Mesenchymal stem cell (in vitro differentiated cells and primary cell): ENCODE measurements around the gene SLC24A4.
A peak's percentile ranks its signal among the peaks of the same experiment; 100 is the strongest.

ENCODE experiments used
- DNase-seq: peaks from one replicate; pipeline ENCODE4 v3.0.0-alpha.2; 2013
- H2AFZ ChIP-seq: one replicate; pipeline ENCODE4 v1.6.1; 2013; ENCODE audit warnings: low read depth, mild to moderate bottlenecking, control low read depth, inconsistent platforms, low read length, moderate library complexity
- H2AK5ac ChIP-seq: 2 replicates; pipeline ENCODE4 v1.6.1; 2013; ENCODE audit warnings: low read length, moderate library complexity, mild to moderate bottlenecking, inconsistent platforms; ENCODE audit not compliant: severe bottlenecking
- H2BK120ac ChIP-seq: one replicate; pipeline ENCODE4 v1.6.1; 2013; ENCODE audit warnings: low read depth, mild to moderate bottlenecking, inconsistent platforms, low read length, moderate library complexity
- H2BK12ac ChIP-seq, 2 experiments: one replicate each; pipeline ENCODE4 v1.6.1; 2013; ENCODE audit warnings: inconsistent platforms in 2 of 2, low read length in 2 of 2, mild to moderate bottlenecking in 2 of 2, moderate library complexity in 2 of 2, control low read depth in 1 of 2
- H2BK15ac ChIP-seq: one replicate; pipeline ENCODE4 v1.6.1; 2013; ENCODE audit warnings: mild to moderate bottlenecking, low read depth, inconsistent platforms; ENCODE audit not compliant: poor library complexity, severe bottlenecking
- H2BK5ac ChIP-seq: 2 replicates; pipeline ENCODE4 v1.6.1; 2013; ENCODE audit warnings: low read depth, mild to moderate bottlenecking, low read length, control low read depth, inconsistent platforms; ENCODE audit not compliant: poor library complexity, severe bottlenecking
- H3K14ac ChIP-seq, 2 experiments: one replicate each; pipeline ENCODE4 v1.6.1; 2013; ENCODE audit warnings: inconsistent platforms in 2 of 2, low read length in 2 of 2, control low read depth in 1 of 2, mild to moderate bottlenecking in 1 of 2, moderate library complexity in 1 of 2
- H3K18ac ChIP-seq, 2 experiments: one replicate each; pipeline ENCODE4 v1.6.1; 2013; ENCODE audit warnings: inconsistent platforms in 2 of 2, low read length in 2 of 2, control low read depth in 1 of 2, low read depth in 1 of 2, mild to moderate bottlenecking in 1 of 2
- H3K23ac ChIP-seq, 2 experiments: one replicate each; pipeline ENCODE4 v1.6.1; 2013; ENCODE audit warnings: inconsistent platforms in 2 of 2, low read length in 2 of 2, mild to moderate bottlenecking in 2 of 2, moderate library complexity in 2 of 2, control low read depth in 1 of 2
- H3K27ac ChIP-seq: 2 replicates; pipeline ENCODE4 v1.5.1; 2013; ENCODE audit warnings: mild to moderate bottlenecking, moderate library complexity, low read length, control low read depth, inconsistent platforms; ENCODE audit not compliant: poor library complexity, severe bottlenecking
- H3K27me3 ChIP-seq, 2 experiments: 2 replicates each; pipeline versions ENCODE4 v1.6.1 to v1.7.0; 2013; ENCODE audit warnings: low read length in 2 of 2, mild to moderate bottlenecking in 2 of 2, moderate library complexity in 2 of 2, control low read depth in 1 of 2, inconsistent platforms in 1 of 2; ENCODE audit not compliant: control insufficient read depth in 1 of 2, insufficient read depth in 1 of 2
- H3K36me3 ChIP-seq, 2 experiments: 2 replicates each; pipeline versions ENCODE4 v1.6.1 to v1.7.0; 2013; ENCODE audit warnings: low read length in 2 of 2, control low read depth in 1 of 2, inconsistent platforms in 1 of 2, low read depth in 1 of 2, mild to moderate bottlenecking in 1 of 2; ENCODE audit not compliant: insufficient read depth in 2 of 2, control insufficient read depth in 1 of 2
- H3K4ac ChIP-seq, 2 experiments: one replicate each; pipeline ENCODE4 v1.6.1; 2013; ENCODE audit warnings: inconsistent platforms in 2 of 2, low read length in 2 of 2, mild to moderate bottlenecking in 2 of 2, moderate library complexity in 2 of 2, control low read depth in 1 of 2, low read depth in 1 of 2
- H3K4me1 ChIP-seq: 2 replicates; pipeline ENCODE4 v1.6.1; 2013; ENCODE audit warnings: low read depth, low read length, control low read depth; ENCODE audit not compliant: control insufficient read depth, insufficient read depth
- H3K4me2 ChIP-seq: 2 replicates; pipeline ENCODE4 v1.6.1; 2013; ENCODE audit warnings: low read length, mild to moderate bottlenecking, inconsistent platforms; ENCODE audit not compliant: poor library complexity, severe bottlenecking
- H3K4me3 ChIP-seq, 2 experiments: 2 replicates each; pipeline versions ENCODE4 v1.5.1 to v1.7.0; 2013; ENCODE audit warnings: low read length in 2 of 2, mild to moderate bottlenecking in 2 of 2, control low read depth in 1 of 2, low read depth in 1 of 2; ENCODE audit not compliant: insufficient read depth in 1 of 2
- H3K79me1 ChIP-seq: replicated peaks from 2 replicates; pipeline ENCODE4 v1.6.1; 2013; ENCODE audit warnings: mild to moderate bottlenecking, control low read depth, low read length, inconsistent platforms; ENCODE audit not compliant: poor library complexity, severe bottlenecking
- H3K9ac ChIP-seq: 2 replicates; pipeline ENCODE4 v1.7.0; 2013; ENCODE audit warnings: mild to moderate bottlenecking, low read length, moderate library complexity
- H3K9me3 ChIP-seq: 2 replicates; pipeline ENCODE4 v1.7.0; 2013; ENCODE audit warnings: mild to moderate bottlenecking, low read length; ENCODE audit not compliant: control insufficient read depth
- H4K8ac ChIP-seq: one replicate; pipeline ENCODE4 v1.6.1; 2013; ENCODE audit warnings: inconsistent platforms, mild to moderate bottlenecking, low read length, moderate library complexity
- H4K91ac ChIP-seq: one replicate; pipeline ENCODE4 v1.6.1; 2013; ENCODE audit warnings: mild to moderate bottlenecking, low read length, inconsistent platforms
- WGBS: methylation state at CpG from one replicate; pipeline ENCODE4 v1.1.7; 2013; ENCODE audit warnings: mixed read lengths; 5-methylcytosine and 5-hydroxymethylcytosine counted together

The SLC24A4 gene

GRCh38 chr14:92417759-92418158 lies 94.8 kb downstream of the SLC24A4 start:
- no peak overlapping the region for H2BK15ac ChIP-seq
- H3K27me3 ChIP-seq: peaks cover 0 to 9% of the 10 kb centered on the region in 2 experiments
- no peaks in the 10 kb centered on the region for H3K36me3 ChIP-seq
- no peak overlapping the region for H4K8ac ChIP-seq
- H2BK5ac ChIP-seq: no peak overlapping the region
- no peak overlapping the region for H3K4me2 ChIP-seq
- no peak overlapping the region for H3K4me3 ChIP-seq
- no peak overlapping the region for H2BK120ac ChIP-seq
- H3K9me3 ChIP-seq: no peaks in the 10 kb centered on the region
- H3K9ac ChIP-seq: no peak overlapping the region
- H3K23ac ChIP-seq: no peak overlapping the region
- H3K4me1 ChIP-seq: no peaks in the 10 kb centered on the region
- 84% methylated on average over 3 of the region's 3 CpGs for WGBS
- no peak overlapping the region for H3K4ac ChIP-seq
- no peak overlapping the region for H2AFZ ChIP-seq
- DNase-seq: no peak
- no peaks in the 10 kb centered on the region for H3K79me1 ChIP-seq
- H3K27ac ChIP-seq: no peak overlapping the region
- H3K18ac ChIP-seq: no peak overlapping the region
- no peak overlapping the region for H2BK12ac ChIP-seq
- H3K14ac ChIP-seq: no peak overlapping the region
- H4K91ac ChIP-seq: no peak overlapping the region
- no peak overlapping the region for H2AK5ac ChIP-seq

GRCh38 chr14:92421751-92422150 lies 98.8 kb downstream of the SLC24A4 start:
- Histone ChIP-seq H2BK12ac (no peak overlapping the region), H3K4ac (no peak overlapping the region), H3K27me3 (no peaks in the 10 kb centered on the region), H4K91ac (no peak overlapping the region), H3K23ac (no peak overlapping the region), H2BK5ac (no peak overlapping the region), H2BK15ac (no peak overlapping the region), H3K9me3 (peaks cover 17% of the 10 kb centered on the region), H2AK5ac (no peak overlapping the region), H2AFZ (no peak overlapping the region), H3K14ac (no peak overlapping the region), H3K9ac (no peak overlapping the region), H4K8ac (no peak overlapping the region), H3K79me1 (no peaks in the 10 kb centered on the region), H3K27ac (no peak overlapping the region), H3K4me1 (no peaks in the 10 kb centered on the region), H3K36me3 (no peaks in the 10 kb centered on the region), H3K18ac (no peak overlapping the region), H3K4me2 (no peak overlapping the region), H2BK120ac (no peak overlapping the region), H3K4me3 (no peak overlapping the region)
- no peak for DNase-seq
- 96% methylated on average over 6 of the region's 6 CpGs for WGBS

- Histone ChIP-seq H3K27ac (peak overlapping the region; percentile 36), H3K4me1 (peaks cover 2% of the 10 kb centered on the region), H3K4ac (no peak overlapping the region), H2BK12ac (no peak overlapping the region), H3K27me3 (no peaks in the 10 kb centered on the region), H3K4me3 (no peak overlapping the region), H3K36me3 (no peaks in the 10 kb centered on the region), H2BK5ac (no peak overlapping the region), H3K9ac (peak overlapping the region; percentile 50), H3K18ac (no peak overlapping the region), H4K8ac (peak overlapping the region; percentile 12), H2BK15ac (no peak overlapping the region), H3K9me3 (peaks cover 23% of the 10 kb centered on the region), H3K79me1 (no peaks in the 10 kb centered on the region), H3K23ac (no peak overlapping the region), H2AFZ (no peak overlapping the region), H4K91ac (no peak overlapping the region), H3K4me2 (no peak overlapping the region), H3K14ac (no peak overlapping the region), H2BK120ac (no peak overlapping the region), H2AK5ac (no peak overlapping the region)
- DNase-seq: peak; percentile 76
These were observed 102.1 kb downstream of the SLC24A4 start for GRCh38 chr14:92425101-92425500.

- H3K27me3 ChIP-seq: peaks cover 0 to 5% of the 10 kb centered on the region in 2 experiments
- H3K4ac ChIP-seq: no peak overlapping the region
- no peaks in the 10 kb centered on the region for H3K36me3 ChIP-seq
- no peak for DNase-seq
- no peak overlapping the region for H2AFZ ChIP-seq
- no peak overlapping the region for H3K4me3 ChIP-seq
- H3K9me3 ChIP-seq: peaks cover 23% of the 10 kb centered on the region
- no peak overlapping the region for H2BK120ac ChIP-seq
- peaks cover 2% of the 10 kb centered on the region for H3K4me1 ChIP-seq
- H2BK15ac ChIP-seq: no peak overlapping the region
- no peak overlapping the region for H2BK5ac ChIP-seq
- no peak overlapping the region for H4K91ac ChIP-seq
- WGBS: 67% methylated on average over 4 of the region's 4 CpGs
- no peak overlapping the region for H3K14ac ChIP-seq
- no peak overlapping the region for H3K27ac ChIP-seq
- H4K8ac ChIP-seq: no peak overlapping the region
- no peak overlapping the region for H3K9ac ChIP-seq
- no peak overlapping the region for H2AK5ac ChIP-seq
- no peak overlapping the region for H3K18ac ChIP-seq
- H2BK12ac ChIP-seq: no peak overlapping the region
- H3K4me2 ChIP-seq: no peak overlapping the region
- H3K79me1 ChIP-seq: no peaks in the 10 kb centered on the region
- H3K23ac ChIP-seq: no peak overlapping the region
These were observed 103.3 kb downstream of the SLC24A4 start for GRCh38 chr14:92426237-92426636.
